Measurements from ENCODE around the gene PODN.

Gene PODN

GRCh38 chr1:53075206-53075605 lies 13.2 kb downstream of the PODN start:
- no peak for DNase-seq (ENCODE audit: low read depth)

GRCh38 chr1:53075761-53076163 lies 13.7 kb downstream of the PODN start:
- DNase-seq (ENCODE audit: low read depth) = no peak

GRCh38 chr1:53076165-53076564 lies 14.2 kb downstream of the PODN start:
- DNase-seq (ENCODE audit: low read depth) = no peak

GRCh38 chr1:53076721-53077598 lies 14.9 kb downstream of the PODN start:
- no peak for DNase-seq (ENCODE audit: low read depth)

GRCh38 chr1:53077599-53077965 lies 15.6 kb downstream of the PODN start:
- no peak for DNase-seq (ENCODE audit: low read depth)

- DNase-seq (ENCODE audit: low read depth) = no peak
Observed at GRCh38 chr1:53078333-53079101, 16.5 kb downstream of the PODN start.

- no peak for DNase-seq (ENCODE audit: low read depth)
Observed at GRCh38 chr1:53079251-53079650, 17.2 kb downstream of the PODN start.

GRCh38 chr1:53080041-53080440 lies 18.0 kb downstream of the PODN start:
- no peak for DNase-seq (ENCODE audit: low read depth)

GRCh38 chr1:53080769-53081168 lies 18.8 kb downstream of the PODN start:
- DNase-seq (ENCODE audit: low read depth) = no peak

GRCh38 chr1:53081384-53082066 lies 19.5 kb downstream of the PODN start:
- no peak for DNase-seq (ENCODE audit: low read depth)

- no peak for DNase-seq (ENCODE audit: low read depth)
Observed at GRCh38 chr1:53082826-53083455, 20.9 kb downstream of the PODN start.

GRCh38 chr1:53083636-53084588 lies 21.9 kb downstream of the PODN start:
- no peak for DNase-seq (ENCODE audit: low read depth)

- DNase-seq (ENCODE audit: low read depth) = no peak
Observed at GRCh38 chr1:53084589-53084971, 22.6 kb downstream of the PODN start.

GRCh38 chr1:53085405-53085804 lies 23.4 kb downstream of the PODN start:
- DNase-seq (ENCODE audit: low read depth) = no peak

- no peak for DNase-seq (ENCODE audit: low read depth)
Observed at GRCh38 chr1:53086491-53087070, 24.6 kb downstream of the PODN start.

- DNase-seq (ENCODE audit: low read depth) = no peak
Observed at GRCh38 chr1:53087332-53088285, 25.6 kb downstream of the PODN start.

GRCh38 chr1:53088616-53089300 lies 26.7 kb downstream of the PODN start:
- no peak for DNase-seq (ENCODE audit: low read depth)

GRCh38 chr1:53089478-53090226 lies 27.6 kb downstream of the PODN start:
- no peak for DNase-seq (ENCODE audit: low read depth)
